Activated T-cell treated with anti-CD3 and anti-CD28 coated beads, Interleukin-2, amount 50 U/mL, for 4 hours (primary cell): ENCODE data around the gene OR2H2. TPM values are rescaled to one million over a fixed set of nuclear protein-coding genes. Genes with fewer than 3 reads are reported as not detected.

Experiments
- ATAC-seq, 2 donors: fragments of 200-7000 bp; cut with Tn5 transposase; one replicate each; pipeline ENCODE4 v1.10.0; 2021
- DNase-seq: peaks from one replicate; pipeline ENCODE4 v3.0.0-alpha.2; 2020
- H3K27me3 Mint-ChIP-seq: one replicate; pipeline ENCODE4 v1.8.0; 2021; ENCODE audit warnings: low read depth, mixed read lengths
- H3K36me3 Mint-ChIP-seq: one replicate; pipeline ENCODE4 v1.8.0; 2022; ENCODE audit warnings: mixed read lengths; ENCODE audit not compliant: insufficient read depth
- H3K4me1 Mint-ChIP-seq: one replicate; pipeline ENCODE4 v1.8.0; 2021; ENCODE audit warnings: low read depth, mixed read lengths
- H3K4me3 Mint-ChIP-seq: one replicate; pipeline ENCODE4 v1.8.0; 2021; ENCODE audit warnings: mild to moderate bottlenecking, moderate library complexity, mixed read lengths
- H3K9me3 Mint-ChIP-seq: one replicate; pipeline ENCODE4 v1.8.0; 2021; ENCODE audit warnings: mixed read lengths
- total RNA-seq, 3 donors: library from RNA; stranded (reverse); gene quantifications; one replicate each; pipeline ENCODE4 v1.2.1, GENCODE V29; 2021

The OR2H2 gene
- total RNA-seq, 3 donors from 2014 or later: not detected

DNA sequence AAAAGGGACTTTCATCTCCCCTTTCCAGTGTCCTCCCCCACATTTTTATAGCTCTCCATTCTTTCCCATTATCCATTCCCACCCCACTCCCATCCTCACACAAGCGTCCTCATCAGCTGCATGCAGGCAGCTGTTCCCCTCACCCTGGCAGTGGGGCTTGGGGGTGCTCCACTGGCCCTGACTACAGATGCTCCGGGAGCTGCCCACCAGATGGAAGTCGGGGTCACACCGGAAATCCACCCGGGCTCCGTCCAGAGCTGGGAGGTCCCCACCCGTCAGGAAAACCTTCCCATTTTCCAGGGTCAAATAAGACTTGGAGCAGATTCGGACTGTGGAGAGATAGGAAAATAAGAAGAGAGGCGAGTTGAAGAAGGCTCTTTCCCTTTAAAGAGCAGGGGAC, 45.4 kb downstream of the OR2H2 start:
- Mint-ChIP-seq H3K4me1 (peaks cover 38% of the 10 kb centered on the region), H3K4me3 (no peak overlapping the region), H3K36me3 (no peaks in the 10 kb centered on the region), H3K27me3 (peaks cover 12% of the 10 kb centered on the region), H3K9me3 (no peaks in the 10 kb centered on the region)
- DNase-seq (no peak), ATAC-seq (no peak)

DNA sequence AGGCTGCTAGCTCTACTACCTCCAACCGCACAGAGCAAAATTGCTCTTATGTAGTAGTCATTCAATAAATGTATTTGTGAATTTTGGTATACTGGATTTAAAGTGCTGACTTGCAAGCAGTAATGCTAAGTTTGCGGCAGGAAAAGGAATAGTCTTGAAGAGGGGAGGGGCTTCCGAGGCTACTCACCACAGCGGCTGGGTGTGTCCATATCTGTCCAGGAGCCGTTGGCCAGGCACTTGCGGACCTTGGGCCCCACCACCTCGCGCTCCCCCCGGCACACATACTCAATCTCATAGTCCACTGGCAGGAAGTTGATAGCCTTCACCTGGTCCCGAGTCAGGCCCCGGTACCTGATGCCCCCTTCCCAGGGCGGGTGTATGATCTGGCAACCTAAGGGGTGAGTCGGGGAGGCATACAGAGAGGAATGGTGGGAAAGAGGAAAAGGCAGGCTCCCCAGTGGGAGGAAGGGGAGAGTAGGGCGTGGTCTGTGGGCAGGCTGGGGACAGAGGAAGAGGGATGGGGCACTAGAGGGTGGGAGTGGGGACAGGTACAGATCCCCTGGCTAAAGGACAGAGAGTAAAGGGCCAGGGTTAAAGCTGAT, 46.4 kb downstream of the OR2H2 start:
- Mint-ChIP-seq H3K4me3 (peak overlapping the region; percentile 87), H3K9me3 (no peaks in the 10 kb centered on the region), H3K4me1 (peaks cover 38% of the 10 kb centered on the region), H3K27me3 (peaks cover 12% of the 10 kb centered on the region), H3K36me3 (no peaks in the 10 kb centered on the region)
- DNase-seq: no peak
- no peak for ATAC-seq

DNA sequence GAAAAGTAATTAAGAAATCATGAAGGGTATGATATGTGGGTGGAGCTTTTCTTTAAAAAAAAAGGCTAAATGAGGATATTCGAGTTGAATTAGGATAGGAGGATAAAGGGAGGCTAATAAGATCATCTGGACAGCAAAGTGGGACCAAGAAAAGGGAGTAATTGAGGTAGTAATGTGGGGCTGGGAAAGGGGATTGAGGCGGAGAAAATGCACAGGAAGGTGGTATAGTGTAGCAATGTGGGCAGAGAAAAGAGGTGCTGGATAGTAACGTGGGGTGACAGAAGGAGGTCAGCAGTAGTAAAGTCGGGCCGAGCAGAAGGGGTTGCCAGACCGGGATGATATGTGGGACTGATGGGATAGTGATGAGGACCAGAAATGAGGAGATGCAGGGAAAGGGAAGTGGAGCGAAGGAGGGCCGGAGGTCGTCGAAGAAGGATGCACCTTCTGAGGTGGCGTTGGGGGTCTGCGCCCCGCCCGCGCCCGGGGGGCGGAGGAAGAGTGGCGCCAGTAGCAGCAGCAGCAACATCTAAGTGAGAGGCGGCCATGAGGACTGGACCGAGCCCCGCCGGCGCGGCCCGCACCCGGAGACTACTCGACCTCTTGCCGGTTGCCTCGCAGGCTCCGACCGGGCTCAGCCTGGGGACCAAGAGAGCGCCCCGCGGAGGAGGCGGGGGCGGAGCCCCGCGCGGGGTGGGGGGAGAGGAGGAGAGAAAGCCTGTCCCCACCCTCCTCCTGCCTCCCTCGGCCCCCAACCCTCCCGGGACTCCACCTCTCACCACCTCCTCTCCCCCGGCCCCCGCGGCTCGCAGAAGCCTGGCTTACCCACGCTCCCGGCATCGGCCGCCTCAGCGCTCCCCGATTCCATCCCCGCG, 47.2 kb downstream of the OR2H2 start:
- peaks cover 11% of the 10 kb centered on the region for H3K27me3 Mint-ChIP-seq
- peak overlapping the region; percentile 87 for H3K4me3 Mint-ChIP-seq
- no peaks in the 10 kb centered on the region for H3K36me3 Mint-ChIP-seq
- peak; percentile 35 to 39 for ATAC-seq
- DNase-seq: peak; percentile 59
- H3K4me1 Mint-ChIP-seq: peaks cover 37% of the 10 kb centered on the region
- H3K9me3 Mint-ChIP-seq: no peaks in the 10 kb centered on the region

DNA sequence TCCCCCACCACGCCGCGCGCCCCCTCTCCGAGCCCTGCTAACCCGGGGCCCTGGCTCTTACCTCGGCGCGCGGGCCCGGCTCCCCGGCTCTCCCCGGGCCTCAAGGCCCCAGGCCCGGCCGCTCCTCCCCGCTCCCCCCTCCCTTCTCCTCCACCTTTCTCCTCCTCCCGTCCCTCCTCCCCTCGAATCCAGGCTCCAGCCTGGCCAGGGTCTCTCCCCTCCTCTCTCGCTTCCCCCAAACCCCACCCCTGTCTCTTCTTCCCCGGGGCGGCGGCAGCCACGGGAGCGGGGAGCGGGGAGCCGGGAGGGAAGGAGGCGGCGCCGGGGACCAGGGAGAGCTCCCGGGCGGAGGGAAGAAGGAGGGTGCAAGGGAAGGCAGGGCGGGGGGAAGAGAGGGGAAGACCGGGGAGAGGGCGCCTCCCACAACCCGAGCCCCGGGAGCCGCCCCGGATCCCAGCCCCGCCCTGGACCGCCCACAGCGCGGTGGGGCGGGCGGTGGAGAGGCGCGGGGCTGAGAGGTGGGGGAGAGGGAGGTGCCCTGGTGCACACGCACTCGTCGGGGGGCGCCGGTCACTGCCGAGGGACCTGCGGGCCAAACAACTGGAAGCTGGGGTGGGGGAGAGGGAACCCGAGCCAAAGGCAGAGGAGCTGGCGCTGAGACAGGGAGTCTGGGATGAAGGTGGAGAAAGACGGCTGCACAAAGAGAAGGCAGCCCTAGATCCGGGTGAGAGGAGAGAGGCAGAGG, 48.0 kb downstream of the OR2H2 start, which contains the start of gene GABBR1:
TSS of gene GABBR1 (minus strand) at position 395 of the 745 bp plus-strand sequence. CDS start 798 bp downstream, outside the sequence.
- peak; percentile 80 to 82 for ATAC-seq
- Mint-ChIP-seq H3K36me3 (no peaks in the 10 kb centered on the region), H3K9me3 (no peaks in the 10 kb centered on the region), H3K4me1 (peaks cover 36% of the 10 kb centered on the region), H3K27me3 (peaks cover 10% of the 10 kb centered on the region), H3K4me3 (peak within 1 kb of the TSS; percentile 87)
- peak; percentile 66 for DNase-seq

DNA sequence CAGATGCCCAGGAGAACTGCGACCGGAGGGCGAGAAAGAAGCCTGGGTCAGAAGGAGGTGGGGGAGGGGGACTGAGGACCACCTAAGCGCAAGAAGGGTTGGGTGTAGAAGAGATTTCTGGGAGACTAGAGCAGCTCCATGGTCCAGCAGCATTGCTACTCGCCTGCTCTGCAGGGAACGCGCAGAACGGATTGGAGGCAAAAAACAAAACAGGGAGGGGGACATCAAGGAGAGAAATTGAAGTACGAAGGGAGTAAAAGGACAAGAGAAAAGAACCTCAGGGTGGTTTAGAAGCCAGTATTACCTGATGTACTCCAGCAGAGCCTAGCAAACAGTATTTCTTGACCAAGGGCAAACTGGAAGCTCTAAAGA, 48.6 kb downstream of the OR2H2 start:
- no peaks in the 10 kb centered on the region for H3K9me3 Mint-ChIP-seq
- H3K27me3 Mint-ChIP-seq: peaks cover 10% of the 10 kb centered on the region
- H3K4me3 Mint-ChIP-seq: peak overlapping the region; percentile 69
- no peaks in the 10 kb centered on the region for H3K36me3 Mint-ChIP-seq
- peaks cover 34% of the 10 kb centered on the region for H3K4me1 Mint-ChIP-seq
- DNase-seq: no peak
- ATAC-seq: no peak

DNA sequence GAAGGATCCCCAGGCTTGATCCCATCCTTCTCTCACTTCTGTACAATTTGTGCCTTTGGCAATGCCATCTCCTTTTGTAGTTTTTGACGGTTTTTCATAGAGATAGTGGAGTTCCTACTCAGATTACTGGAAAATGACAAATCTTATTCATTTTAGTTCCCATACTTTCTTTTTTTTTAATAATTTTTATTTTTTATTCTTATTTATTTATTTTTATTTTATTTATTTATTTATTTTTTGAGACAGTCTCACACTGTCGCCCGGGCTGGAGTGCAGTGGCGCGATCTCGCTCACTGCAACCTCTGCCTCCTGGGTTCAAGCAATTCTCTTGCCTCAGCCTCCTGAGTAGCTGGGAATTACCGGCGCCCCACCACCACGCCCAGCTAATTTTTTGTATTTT, 52.3 kb downstream of the OR2H2 start:
- H3K4me3 Mint-ChIP-seq: no peak overlapping the region

More for the DNA sequence above, 52.3 kb downstream of the OR2H2 start:
- DNase-seq (no peak), ATAC-seq (no peak)
- H3K9me3 Mint-ChIP-seq: no peaks in the 10 kb centered on the region
- peaks cover 16% of the 10 kb centered on the region for H3K4me1 Mint-ChIP-seq
- no peaks in the 10 kb centered on the region for H3K27me3 Mint-ChIP-seq
- H3K36me3 Mint-ChIP-seq: no peaks in the 10 kb centered on the region

Other genes starting within 250 kb of the OR2H2 start
- gene OR5V1, start 216.3 kb upstream of the OR2H2 start, total RNA-seq: not detected
- gene OR12D3, start 209.8 kb upstream of the OR2H2 start, total RNA-seq: not detected
- not detected for gene OR12D2, start 189.5 kb upstream of the OR2H2 start, total RNA-seq
- gene OR12D1, start 170.2 kb upstream of the OR2H2 start, total RNA-seq: not detected
- gene OR10C1, start 145.8 kb upstream of the OR2H2 start, total RNA-seq: not detected
- not detected for gene OR11A1, start 128.1 kb upstream of the OR2H2 start, total RNA-seq
- gene OR2H1, start 128.0 kb upstream of the OR2H2 start, total RNA-seq: not detected
- gene MAS1L, start 97.2 kb upstream of the OR2H2 start, total RNA-seq: not detected
- 1 to 10 TPM; 1.6 to 3.5 (median 3.3) TPM for gene UBD, start 25.4 kb upstream of the OR2H2 start, total RNA-seq
- 1 to 10 TPM; 4.2 to 5.6 (median 4.7) TPM for gene GABBR1, start 48.1 kb downstream of the OR2H2 start, total RNA-seq
- gene MOG, start 72.0 kb downstream of the OR2H2 start, total RNA-seq: not detected
- not detected for gene ZFP57, start 96.0 kb downstream of the OR2H2 start, total RNA-seq
- gene HLA-F, start 138.3 kb downstream of the OR2H2 start, total RNA-seq: 100 to 1,000 TPM; 185 to 341 (median 228) TPM
- 1 to 10 TPM in 1 of 3 donors, not detected in 2; 1.1 TPM for gene HLA-G, start 242.7 kb downstream of the OR2H2 start, total RNA-seq